SK-N-DZ (cell line): Measurements from ENCODE around the gene PTPN4.

Source experiments
- DNase-seq: peaks from one replicate; pipeline ENCODE4 v3.0.0-alpha.2; 2015; ENCODE audit warnings: low spot score

PTPN4 gene

DNA sequence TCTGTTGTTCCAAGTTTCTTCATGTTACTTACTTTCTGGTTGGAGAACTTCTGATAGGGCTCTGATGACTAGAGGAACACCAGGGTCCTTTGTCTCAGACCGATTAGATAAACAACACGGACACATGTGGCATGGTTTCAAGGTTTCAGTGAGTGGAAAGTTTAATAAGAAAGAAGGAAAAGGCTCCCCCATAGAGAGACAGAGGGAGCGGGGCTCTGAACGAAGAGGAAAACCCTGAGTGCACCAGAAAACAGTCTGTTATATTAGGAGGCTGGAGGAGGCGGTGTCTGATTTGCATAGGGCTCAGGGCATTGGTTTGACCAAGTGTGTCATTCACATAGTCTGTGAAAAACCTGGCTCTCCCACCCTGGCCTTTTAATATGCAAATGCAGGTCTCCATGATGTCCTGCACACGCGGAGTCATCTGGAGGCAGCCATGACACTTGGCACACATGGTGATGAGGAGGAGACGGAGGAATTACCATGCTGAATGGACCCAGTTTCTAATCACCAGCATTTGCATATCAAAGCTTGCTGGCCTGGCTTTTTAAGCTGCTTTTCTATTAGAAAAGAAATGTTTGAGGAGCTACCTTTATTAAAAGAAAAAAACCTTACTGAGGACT, 94.2 kb downstream of the PTPN4 start:
- no peak for DNase-seq

DNA sequence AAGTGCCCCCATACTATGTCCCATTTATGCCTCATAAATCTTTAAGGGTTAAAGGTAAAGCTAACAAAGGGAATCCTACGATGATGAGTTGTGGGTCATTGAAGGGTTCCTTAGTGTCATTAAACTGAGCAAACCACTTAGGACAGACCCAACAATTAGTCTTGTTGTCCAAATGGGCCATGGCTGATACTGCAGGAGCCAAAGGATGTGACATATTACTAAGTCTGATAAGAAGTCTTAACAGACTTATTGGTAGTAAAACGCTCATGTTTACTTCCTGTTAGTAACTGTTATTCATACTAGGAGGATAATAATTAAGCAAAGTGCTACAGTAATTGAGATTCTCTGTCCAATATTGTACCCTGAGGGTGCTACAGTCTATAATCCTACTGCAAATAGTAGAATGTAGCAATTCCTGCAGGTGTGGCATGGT, 96.8 kb downstream of the PTPN4 start:
- DNase-seq = no peak

DNA sequence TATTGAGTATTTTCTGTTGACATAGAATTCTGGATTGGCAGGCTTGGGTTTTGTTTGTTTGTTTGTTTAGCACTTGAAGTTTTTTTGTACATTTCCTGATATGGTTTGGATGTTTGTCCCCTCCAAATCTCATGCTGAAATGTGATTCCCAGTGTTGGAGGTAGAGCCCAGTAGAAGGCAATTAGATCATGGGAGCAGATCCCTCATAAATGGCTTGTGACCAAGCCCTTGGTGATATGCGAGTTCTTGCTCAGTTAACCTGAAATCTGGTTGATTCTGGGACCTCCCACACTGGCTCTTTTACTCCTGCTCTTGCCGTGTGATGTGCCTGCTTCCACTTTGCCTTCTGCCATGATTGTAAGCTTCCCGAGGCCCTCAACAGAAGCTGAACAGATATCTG, 98.0 kb downstream of the PTPN4 start:
- no peak for DNase-seq

DNA sequence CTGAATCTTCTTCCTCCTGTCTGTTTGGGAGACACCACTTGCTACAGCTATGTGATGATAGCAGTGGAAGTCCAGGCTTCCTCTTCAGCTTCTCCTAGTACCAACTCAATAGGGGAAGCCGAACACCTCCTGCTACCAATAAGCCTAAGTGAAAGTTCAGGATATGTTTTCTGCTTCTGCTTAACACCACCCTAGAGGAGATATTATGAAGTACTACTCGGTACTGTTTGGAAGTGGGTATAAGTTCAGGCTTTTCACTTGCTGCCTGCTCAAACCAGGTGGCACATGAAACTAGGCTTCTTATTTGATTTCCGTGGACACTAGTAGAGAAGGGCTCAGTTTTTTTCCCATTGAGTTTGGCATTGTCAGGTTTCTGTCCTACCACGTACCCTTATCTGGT, 99.8 kb downstream of the PTPN4 start:
- DNase-seq = no peak

DNA sequence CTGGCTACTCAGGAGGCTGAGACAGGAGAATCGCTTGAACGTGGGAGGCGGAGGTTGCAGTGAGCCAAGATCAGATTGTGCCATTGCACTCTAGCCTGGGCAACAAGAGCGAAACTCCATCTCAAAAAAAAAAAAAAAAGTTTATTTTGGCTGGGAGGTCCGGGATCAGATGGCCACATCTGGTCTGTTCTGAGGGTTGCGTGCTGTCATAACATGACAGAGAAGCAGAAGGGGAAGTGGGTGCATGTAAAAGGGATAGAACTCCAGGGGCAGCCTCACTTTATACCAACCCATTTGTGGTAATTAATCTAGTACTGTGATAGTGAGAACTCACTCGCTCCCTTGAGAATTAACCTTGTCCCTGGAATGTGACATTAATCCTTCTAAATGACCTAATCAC, 101.2 kb downstream of the PTPN4 start:
- no peak for DNase-seq

DNA sequence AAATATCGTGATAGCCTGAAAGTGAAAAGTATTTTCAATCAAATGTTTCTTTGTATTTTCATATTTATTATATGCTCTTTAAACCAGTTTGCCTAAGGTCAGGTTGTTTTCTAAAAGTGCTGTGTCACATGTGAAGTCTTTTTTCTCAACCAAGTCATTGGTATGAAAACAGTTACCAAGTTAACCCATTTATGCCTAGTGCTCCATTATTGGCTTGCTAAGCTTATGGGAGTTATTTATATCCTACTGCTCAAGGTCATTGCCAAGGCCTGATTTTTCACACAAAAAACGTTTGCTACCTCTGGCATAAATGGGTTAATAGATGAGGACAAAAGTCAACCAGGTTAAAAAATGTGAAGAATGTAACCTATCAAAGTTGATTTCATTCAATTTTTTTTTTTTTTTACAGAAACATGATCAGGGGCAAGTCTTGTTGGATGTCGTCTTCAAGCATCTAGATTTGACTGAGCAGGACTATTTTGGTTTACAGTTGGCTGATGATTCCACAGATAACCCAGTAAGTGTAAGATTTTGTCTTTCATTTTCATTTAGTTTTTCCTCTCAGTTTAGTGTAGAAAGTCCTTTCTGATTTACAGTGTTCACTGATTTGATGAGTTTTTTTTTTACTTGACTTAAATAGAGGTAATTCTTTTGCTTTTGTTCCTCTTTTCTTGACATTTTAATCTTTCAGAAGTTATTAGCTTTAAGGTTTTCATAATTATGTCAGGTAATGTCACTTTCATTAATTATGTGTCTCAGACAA, 102.6 kb downstream of the PTPN4 start:
- no peak for DNase-seq

DNA sequence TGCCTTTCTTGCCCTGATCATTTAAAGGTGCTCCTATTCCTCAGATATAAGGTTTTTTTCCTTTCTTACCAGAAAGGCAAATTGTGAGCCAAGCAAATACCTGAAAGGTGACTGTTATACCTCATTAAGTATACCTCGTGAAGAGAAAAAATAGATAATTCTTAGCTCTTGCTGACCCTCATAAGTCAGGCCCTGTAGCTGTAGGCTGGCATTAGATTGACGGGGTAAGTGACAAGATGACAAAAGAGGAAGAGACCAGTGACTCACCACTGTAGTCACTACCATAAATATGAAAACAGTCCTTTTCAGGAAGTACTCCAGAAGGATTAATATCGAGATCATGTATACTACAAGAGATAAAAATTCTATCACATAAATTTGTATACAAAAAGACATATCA, 104.6 kb downstream of the PTPN4 start:
- no peak for DNase-seq

DNA sequence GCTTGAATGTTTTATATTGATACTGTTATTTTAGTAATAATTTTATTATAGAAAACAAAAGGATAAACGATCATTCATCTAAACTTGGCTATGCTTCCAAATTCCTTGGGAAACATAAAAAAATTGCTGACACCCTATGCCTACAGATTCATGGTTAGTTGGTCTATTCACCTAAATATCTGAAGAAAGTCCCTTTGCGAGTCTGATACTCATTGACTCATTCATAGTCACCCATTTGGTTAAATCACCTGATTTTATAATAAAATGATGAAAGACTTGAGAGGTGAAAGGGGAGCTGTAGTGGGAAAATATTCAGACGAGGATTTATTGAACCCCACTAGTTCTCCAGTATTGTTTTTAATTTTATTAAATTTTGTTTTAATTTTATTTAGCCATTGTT, 112.0 kb downstream of the PTPN4 start:
- no peak for DNase-seq

DNA sequence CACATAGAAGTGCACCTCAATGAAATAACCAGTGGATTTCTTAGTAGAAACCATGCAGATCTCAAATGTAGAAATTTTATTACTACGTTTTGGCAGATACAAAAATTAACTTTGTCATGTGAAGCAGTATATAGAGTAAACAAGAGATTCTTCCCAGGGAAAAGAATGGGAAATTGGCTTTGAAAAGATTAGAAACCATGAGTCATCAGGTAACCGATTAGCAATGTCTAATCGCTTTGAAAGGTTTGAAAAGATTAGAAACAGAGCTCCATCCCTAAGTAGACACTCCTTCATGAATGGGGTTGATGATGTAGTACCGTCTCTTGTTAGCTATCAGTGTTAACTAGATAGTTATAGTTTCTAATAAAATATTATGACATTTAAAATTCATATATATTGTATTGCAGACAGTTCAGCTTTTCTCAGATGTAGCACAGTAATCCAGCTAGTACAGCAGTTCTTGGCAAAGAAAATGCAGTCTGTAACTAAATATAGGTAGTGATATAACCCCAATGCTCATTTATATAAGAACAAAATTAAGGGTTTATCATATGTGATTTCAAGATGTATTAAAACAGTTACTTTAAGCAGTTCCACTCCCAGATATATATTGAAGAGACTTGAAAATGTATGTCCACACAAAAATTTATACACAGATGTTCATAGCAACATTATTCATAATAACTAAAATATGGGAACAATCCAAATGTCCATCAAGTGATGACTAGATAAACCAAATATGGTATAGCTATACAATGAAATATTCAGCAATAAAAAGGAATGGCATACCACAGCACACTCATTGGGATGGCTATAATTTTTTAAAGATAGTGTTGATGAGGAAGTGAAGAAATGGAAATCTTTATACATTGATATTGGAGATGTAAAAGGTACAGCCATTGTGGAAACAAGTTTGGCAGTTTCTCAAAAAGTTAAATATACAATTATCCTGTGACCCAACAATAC, 113.9 kb downstream of the PTPN4 start:
- DNase-seq = no peak

DNA sequence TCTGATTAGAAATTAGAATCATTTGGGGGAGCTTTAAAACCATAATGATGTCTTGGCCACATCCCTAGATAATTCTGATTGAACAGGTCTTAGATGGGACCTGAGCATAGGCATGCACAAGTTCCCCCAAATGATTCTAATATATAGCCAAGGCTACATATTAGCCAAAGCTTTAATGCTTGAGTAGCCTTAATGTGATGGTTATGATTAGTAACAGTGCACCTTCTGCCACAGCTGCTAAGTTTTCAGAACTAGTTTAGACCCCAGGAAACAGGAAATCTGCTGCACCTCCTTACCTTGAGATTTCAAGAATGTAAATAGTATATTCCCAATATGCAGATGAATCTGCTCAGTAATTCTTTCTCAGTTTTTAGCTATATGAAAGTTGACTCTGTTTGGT, 119.8 kb downstream of the PTPN4 start:
- DNase-seq = no peak

DNA sequence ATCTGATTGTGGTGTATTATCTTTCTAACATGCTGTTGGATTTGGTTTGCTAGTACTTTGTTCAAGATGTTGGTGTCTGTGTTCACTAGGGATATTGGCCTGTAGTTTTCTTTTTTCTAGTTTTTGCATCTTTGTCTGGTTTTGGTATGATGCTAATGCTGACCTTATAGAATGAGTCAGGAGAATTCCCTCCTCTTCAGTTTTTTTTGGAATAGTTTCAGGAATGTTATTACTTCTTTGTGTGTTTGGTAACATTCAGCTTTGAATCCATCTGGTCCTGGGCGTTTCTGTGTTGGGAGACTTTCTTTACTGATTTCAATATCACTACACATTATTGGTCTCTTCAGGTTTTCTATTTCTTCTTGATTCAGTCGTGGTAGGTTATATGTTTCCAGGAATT, 129.0 kb downstream of the PTPN4 start:
- no peak for DNase-seq

DNA sequence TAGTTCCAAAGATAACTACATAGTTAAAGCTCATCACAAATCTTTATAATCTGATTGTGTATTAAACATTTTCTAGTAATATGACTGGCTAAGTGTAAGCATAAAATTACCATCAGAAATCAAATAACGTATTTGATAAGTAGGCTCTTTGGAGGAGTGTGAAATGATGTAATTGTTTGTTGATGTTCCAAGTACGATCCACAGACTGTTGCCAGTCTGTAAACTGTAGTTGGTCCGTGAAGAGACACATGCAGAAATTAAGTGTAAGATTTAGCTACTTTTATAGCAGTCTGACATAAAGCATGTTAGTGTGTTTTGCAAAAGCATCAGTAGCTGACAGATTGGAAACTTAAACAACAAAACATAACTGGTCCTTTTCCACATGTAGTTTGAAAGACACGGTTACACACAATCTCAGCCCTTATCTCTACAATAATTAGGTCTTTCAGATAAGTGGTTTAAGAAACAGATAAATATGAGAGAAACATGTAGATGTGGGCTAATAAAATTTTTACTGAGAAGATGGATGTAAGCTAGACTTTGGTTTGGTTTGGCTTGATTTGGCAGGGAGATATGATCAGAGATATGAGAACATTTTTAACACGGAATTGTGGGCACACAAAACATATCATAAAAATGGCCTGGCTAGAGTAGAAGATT, 138.1 kb downstream of the PTPN4 start:
- no peak for DNase-seq

DNA sequence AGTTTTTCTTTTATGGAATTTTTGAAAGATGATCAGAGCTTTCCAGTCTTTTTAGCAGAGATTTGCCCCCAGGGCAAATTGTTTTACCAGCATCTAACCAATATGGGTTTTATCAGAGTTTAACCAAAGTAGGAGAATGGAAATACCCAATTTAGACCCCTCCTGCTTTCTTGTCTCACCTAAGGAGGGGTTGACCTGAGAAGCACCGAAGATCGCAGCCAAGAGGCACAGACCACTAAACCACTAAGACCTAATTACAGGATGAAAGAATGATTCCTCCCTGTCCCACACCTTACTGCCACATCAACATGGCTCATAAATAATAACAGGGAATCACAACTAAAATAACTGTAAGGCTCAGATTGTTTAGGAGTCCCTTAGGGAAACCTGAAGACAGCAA, 141.3 kb downstream of the PTPN4 start:
- no peak for DNase-seq

DNA sequence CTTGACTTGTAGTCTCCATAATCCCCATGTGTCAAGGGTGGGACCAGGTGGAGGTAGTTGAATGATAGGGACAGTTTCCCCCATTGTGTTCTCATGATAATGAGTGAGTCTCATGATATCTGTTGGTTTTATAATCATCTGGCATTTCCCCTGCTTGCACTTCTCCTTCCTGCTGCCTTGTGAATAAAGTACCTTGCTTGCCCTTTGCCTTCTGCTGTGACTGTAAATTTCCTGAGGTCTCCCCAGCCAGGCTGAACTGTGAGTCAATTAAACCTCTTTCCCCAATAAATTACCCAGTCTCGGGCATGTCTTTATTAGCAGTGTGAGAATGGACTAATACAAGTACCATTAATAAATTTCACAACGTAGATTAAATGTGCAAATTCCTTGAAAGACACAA, 150.8 kb downstream of the PTPN4 start:
- no peak for DNase-seq

DNA sequence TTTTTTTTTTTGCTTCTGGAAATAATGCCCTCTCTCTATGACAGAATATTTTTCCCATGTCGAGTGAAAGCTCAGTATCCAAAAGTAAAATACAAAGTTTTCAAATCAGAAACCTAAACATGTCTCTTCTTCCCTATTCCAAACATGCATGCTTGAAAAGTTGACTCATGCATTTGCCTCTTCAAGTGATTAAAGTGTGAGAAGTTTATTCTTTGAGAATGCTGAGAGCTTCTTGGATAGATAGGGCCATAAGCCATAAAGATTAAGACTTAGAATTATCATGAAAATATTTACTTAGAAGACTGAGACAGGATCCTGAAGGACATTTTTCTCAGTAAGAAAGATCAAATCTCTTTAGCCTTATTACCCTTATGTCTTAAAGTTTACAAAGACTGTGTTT, 154.5 kb downstream of the PTPN4 start:
- no peak for DNase-seq

DNA sequence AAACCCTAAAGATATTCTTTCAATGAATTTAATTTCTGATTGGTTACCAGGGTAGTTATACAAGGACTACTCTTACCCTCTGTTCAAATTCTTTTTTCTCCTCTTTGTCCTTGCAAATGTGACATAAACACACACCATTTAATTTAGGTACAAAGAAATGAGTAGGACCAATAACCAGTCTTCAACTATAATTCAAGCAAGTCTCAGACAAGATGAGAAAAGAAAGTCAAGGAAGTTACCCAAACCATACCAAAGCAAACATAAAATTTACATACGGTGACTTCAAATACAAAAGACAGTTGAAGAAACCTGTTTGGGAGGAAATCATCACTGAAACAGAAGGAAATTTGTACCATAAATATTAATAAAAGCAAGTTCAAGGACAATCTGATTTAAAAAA, 162.1 kb downstream of the PTPN4 start:
- DNase-seq = no peak

DNA sequence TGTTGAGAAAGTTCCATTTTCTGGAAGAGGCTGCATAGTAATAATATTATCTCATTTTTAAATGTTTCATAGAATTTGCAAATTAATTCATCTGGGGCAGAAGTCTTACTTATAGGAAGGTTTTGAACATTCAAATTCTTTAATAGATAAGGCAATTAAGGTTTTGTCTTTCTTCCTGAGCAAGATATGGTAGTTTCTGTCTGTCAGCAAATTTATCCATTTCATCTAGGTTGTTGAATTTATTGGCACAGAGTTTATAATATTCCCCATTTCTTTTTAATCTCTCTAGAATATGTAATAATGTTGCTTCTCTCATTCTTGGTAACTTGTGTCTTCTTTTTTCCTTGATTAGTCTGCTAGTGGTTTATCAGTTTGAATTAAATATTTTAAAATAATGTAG, 163.0 kb downstream of the PTPN4 start:
- DNase-seq = no peak

DNA sequence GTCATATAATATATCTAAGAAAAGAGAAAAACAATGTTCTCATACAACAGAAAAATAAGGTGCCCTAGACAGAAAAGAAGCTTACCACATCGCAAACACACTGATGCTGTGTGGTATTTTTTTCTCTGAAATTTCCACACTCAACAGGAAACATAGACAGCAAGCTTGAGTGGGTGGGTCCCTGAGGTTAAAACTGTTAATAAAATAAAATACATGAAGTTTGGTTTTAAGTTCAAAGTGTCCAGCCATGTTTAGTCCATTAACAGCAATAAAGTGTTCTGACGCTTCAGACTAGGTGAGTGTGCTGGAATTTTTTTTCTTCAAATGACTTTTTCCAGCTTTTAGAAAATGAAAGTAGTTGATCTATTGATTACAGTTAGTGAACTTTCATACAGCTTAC, 169.8 kb downstream of the PTPN4 start:
- DNase-seq = no peak

DNA sequence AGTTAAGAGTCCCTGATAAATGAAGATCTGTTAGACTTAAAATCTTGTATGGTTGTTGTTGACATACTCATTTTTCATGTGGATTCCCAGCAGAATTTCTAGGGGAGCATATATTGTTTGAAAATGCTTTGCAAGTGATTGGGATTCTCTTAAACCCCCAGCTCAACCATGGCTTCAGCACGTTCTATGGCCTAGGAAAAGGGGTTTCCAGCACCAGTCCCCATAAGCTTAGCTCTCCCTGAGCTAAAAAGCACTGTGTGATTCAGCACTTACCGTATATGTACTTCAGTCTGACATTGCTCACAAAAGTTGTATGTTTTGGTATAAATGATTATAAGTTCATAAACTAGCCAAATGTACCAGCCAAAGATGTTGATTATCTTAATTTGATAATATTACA, 173.1 kb downstream of the PTPN4 start:
- no peak for DNase-seq

DNA sequence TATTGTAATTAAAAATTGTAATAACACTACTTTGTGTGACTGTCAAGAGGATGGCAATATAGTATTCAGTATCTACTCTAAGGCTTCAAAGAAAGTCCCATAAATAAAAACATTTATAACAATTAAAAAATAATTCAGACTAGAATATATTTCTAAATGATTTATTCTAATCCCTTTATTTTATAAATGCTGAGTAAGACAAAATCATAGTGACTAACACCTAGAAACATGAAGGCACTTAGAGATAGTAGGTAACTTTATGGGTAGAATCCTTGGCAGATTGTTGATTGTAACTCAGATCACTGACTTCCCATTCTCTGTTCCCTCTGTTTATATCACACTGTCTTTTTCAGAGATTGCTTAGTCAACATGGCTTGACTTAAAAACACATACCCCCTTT, 174.6 kb downstream of the PTPN4 start:
- no peak for DNase-seq

DNA sequence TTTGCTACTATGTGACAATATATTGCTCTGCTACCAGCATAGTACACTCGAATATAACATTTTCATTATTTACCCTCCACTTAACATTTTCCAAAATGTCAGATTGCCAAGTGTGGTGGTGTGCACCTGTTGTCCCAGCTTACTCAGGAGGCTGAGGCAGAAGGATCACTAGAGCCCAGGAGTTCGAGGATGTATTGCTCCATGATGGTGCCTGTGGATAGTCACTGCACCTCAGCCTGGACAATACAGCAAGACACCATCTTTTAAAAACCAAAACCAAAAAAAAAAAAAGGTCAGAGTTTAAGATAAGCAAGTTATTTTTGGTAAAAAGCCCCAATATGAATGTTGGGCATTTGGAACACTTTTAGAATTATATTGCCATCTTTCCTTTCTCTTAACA, 178.0 kb downstream of the PTPN4 start:
- DNase-seq = no peak

DNA sequence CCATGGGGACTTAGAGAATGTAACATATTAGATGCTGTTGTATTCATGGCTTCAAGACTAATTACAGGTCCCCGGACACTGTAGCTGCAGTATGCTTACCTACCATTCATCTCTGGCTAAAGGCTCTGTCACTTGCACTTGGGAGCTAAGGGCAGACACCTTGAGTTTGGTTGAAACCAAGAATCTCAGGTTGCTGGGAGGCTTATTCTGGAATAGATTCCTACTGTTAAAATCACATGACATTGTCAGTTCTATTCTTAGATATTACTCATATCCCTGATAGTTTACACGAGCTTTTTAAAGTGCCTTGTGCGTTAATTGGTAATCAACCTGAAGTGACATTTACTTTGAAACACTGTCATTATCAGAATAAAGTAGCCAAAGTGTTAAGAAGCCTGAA, 180.2 kb downstream of the PTPN4 start:
- no peak for DNase-seq
